Myocyte (in vitro differentiated cells): ENCODE data around the gene SAMD14. TPM values are rescaled to one million over a fixed set of nuclear protein-coding genes. Genes with fewer than 3 reads are reported as not detected.

Experiments
- total RNA-seq: library from RNA; depleted of rRNA; stranded (reverse); fragments of >200 nt; gene quantifications from 2 replicates; pipeline ENCODE4 v1.2.3, GENCODE V29; 2014

Gene SAMD14
- total RNA-seq, 1 donor from 2014 or later: 0.24 TPM

Other genes with a start within 250 kb of the SAMD14 start
- not detected in 2 replicates for gene DLX4, start 161.0 kb downstream of the SAMD14 start, total RNA-seq
- 0.13 and 1.1 TPM in 2 replicates for gene DLX3, start 134.9 kb downstream of the SAMD14 start, total RNA-seq
- gene ITGA3, start 74.0 kb downstream of the SAMD14 start, total RNA-seq: 264 and 289 TPM in 2 replicates
- 54.4 and 61.1 TPM in 2 replicates for gene PDK2, start 34.8 kb downstream of the SAMD14 start, total RNA-seq
- gene PPP1R9B, start 20.5 kb upstream of the SAMD14 start, total RNA-seq: 40.5 and 44.2 TPM in 2 replicates
- 428 and 447 TPM in 2 replicates for gene SGCA, start 35.8 kb upstream of the SAMD14 start, total RNA-seq
- gene COL1A1, start 71.5 kb upstream of the SAMD14 start, total RNA-seq: 604 and 719 TPM in 2 replicates
- not detected in 2 replicates for gene TMEM92, start 144.3 kb upstream of the SAMD14 start, total RNA-seq
- 21.4 and 26.0 TPM in 2 replicates for gene XYLT2, start 216.0 kb upstream of the SAMD14 start, total RNA-seq
- 51.6 and 63.9 TPM in 2 replicates for gene MRPL27, start 243.0 kb upstream of the SAMD14 start, total RNA-seq
- 0.62 and 0.68 TPM in 2 replicates for gene EME1, start 243.1 kb upstream of the SAMD14 start, total RNA-seq